Fibroblast of lung (primary cell): ENCODE data around the gene JAG2. TPM values are rescaled to one million over a fixed set of nuclear protein-coding genes. Genes with fewer than 3 reads are reported as not detected.

Experiments used
- DNase-seq, 2 donors: peaks; one replicate each; pipeline versions ENCODE4 v3.0.0 to v3.0.0-alpha.2; 2010; ENCODE audit warnings: low read depth in 2 of 2
- H2AFZ ChIP-seq: 2 replicates; pipeline ENCODE4 v1.5.1; 2012; ENCODE audit warnings: low read length, control low read depth, inconsistent platforms
- H3K27ac ChIP-seq: 2 replicates; pipeline ENCODE4 v1.5.1; 2011; ENCODE audit warnings: low read length, control low read depth; ENCODE audit not compliant: insufficient read depth
- H3K27me3 ChIP-seq: 2 replicates; pipeline ENCODE4 v1.5.1; 2011; ENCODE audit warnings: mild to moderate bottlenecking, low read length; ENCODE audit not compliant: control insufficient read depth, insufficient read depth
- H3K36me3 ChIP-seq: 2 replicates; pipeline ENCODE4 v1.5.1; 2011; ENCODE audit warnings: low read length; ENCODE audit not compliant: control insufficient read depth, insufficient read depth
- H3K4me1 ChIP-seq: 2 replicates; pipeline ENCODE4 v1.5.1; 2011; ENCODE audit warnings: low read length; ENCODE audit not compliant: control insufficient read depth, insufficient read depth; ENCODE audit errors: extremely low read depth
- H3K4me2 ChIP-seq: 2 replicates; pipeline ENCODE4 v1.5.1; 2011; ENCODE audit warnings: low read length, control low read depth; ENCODE audit not compliant: insufficient read depth; ENCODE audit errors: extremely low read depth
- H3K4me3 ChIP-seq, 4 experiments: fragments of 200-600 bp in 1 of 4; sonication (generic) in 1 of 4; replicated peaks in 1 of 4; 2 replicates each; pipeline ENCODE4 v1.5.1; 2011 to 2016; ENCODE audit warnings: low read length in 4 of 4, low read depth in 3 of 4, mild to moderate bottlenecking in 3 of 4, control low read depth in 2 of 4, inconsistent platforms in 1 of 4, mixed read lengths in 1 of 4; ENCODE audit not compliant: insufficient read depth in 1 of 4; ENCODE audit errors: control extremely low read depth in 1 of 4
- H3K79me2 ChIP-seq: 2 replicates; pipeline ENCODE4 v1.5.1; 2012; ENCODE audit warnings: mild to moderate bottlenecking, low read length, inconsistent platforms; ENCODE audit not compliant: control insufficient read depth, insufficient read depth
- H3K9ac ChIP-seq: 2 replicates; pipeline ENCODE4 v1.5.1; 2011; ENCODE audit warnings: mild to moderate bottlenecking, low read length, control low read depth; ENCODE audit not compliant: insufficient read depth
- H3K9me3 ChIP-seq: 2 replicates; pipeline ENCODE4 v1.5.1; 2012; ENCODE audit warnings: low read depth, low read length; ENCODE audit not compliant: control insufficient read depth, insufficient read depth
- H4K20me1 ChIP-seq: 2 replicates; pipeline ENCODE4 v1.5.1; 2011; ENCODE audit warnings: low read length; ENCODE audit not compliant: control insufficient read depth, insufficient read depth; ENCODE audit errors: extremely low read depth
- CTCF ChIP-seq, 2 donors: IDR thresholded peaks in 1 of 2; conservative IDR thresholded peaks in 1 of 2; 1 replicate in 1 of 2; 2 replicates in 1 of 2; pipeline ENCODE4 v1.5.1; 2011 to 2012; ENCODE audit warnings: low read length in 2 of 2, control low read depth in 1 of 2, inconsistent platforms in 1 of 2, low read depth in 1 of 2, mild to moderate bottlenecking in 1 of 2
- EZH2 ChIP-seq: IDR thresholded peaks from 2 replicates; pipeline ENCODE4 v1.5.1; 2012; ENCODE audit warnings: low read length, control low read depth, mild to moderate bottlenecking; ENCODE audit errors: missing control alignments
- polyA plus RNA-seq, 2 donors: library from polyadenylated mRNA; depleted of rRNA in 1 of 2; stranded (reverse) in 1 of 2; unstranded in 1 of 2; fragments of >200 nt; gene quantifications; 2 replicates each; pipeline ENCODE4 v1.2.1, GENCODE V29; 2011 to 2012; ENCODE audit warnings: missing spikeins in 1 of 2
- total RNA-seq: library from RNA; depleted of rRNA; stranded (reverse); fragments of >200 nt; gene quantifications from 2 replicates; pipeline ENCODE4 v1.2.1, GENCODE V29; 2014

Gene JAG2
- total and polyA plus RNA-seq, 2 donors (not counting 1 experiment from before 2014, with no cell fraction given): 0.51 to 1.8 TPM

- TF ChIP-seq CTCF (conservative IDR thresholded peaks at IDR 0.05 in 1 of 2, IDR thresholded peaks at IDR 0.05 in 1 of 2; ENCODE audit: low read depth in 1 of 2, low read length in 2 of 2): no peak
- no peak for TF ChIP-seq EZH2
- H3K27ac ChIP-seq: no peak overlapping the region
These were observed 63.4 kb downstream of the JAG2 start for GRCh38 chr14:105105158-105105557.

DNA sequence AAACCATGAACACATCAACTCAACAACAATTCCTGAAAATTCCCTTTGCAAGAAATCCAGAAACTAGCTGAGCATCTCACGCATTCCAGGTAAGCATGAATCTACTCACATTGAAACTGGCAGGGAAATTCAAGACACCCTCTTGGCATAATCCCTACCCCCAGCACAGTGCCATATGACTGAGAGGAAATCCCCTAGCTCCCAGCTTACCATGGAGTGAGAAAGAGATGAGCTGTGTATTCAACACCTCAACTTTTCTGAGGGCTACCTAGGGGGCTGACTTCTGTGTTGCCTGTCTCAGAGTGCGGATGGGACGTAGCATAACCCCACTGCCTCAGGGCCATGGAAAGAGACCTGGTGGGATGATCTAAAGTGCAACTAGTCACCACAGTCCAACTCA, 65.7 kb downstream of the JAG2 start:
- no peak for TF ChIP-seq CTCF (conservative IDR thresholded peaks at IDR 0.05 in 1 of 2, IDR thresholded peaks at IDR 0.05 in 1 of 2; ENCODE audit: low read depth in 1 of 2, low read length in 2 of 2)
- no peak for TF ChIP-seq EZH2
- H3K9me3 ChIP-seq: no peaks in the 10 kb centered on the region
- no peaks in the 10 kb centered on the region for H4K20me1 ChIP-seq
- H3K27me3 ChIP-seq: peaks cover 16% of the 10 kb centered on the region
- H3K4me1 ChIP-seq: no peaks in the 10 kb centered on the region
- H3K4me3 ChIP-seq: no peak overlapping the region
- H3K27ac ChIP-seq: no peak overlapping the region
- no peak overlapping the region for H3K4me2 ChIP-seq
- DNase-seq: no peak
- no peaks in the 10 kb centered on the region for H3K36me3 ChIP-seq
- H3K79me2 ChIP-seq: no peaks in the 10 kb centered on the region
- no peak overlapping the region for H3K9ac ChIP-seq
- H2AFZ ChIP-seq: no peak overlapping the region

More at GRCh38 chr14:105105158-105105557, 63.4 kb downstream of the JAG2 start:
- no peak for DNase-seq
- Histone ChIP-seq H3K4me3 (no peak overlapping the region), H3K27me3 (peaks cover 16% of the 10 kb centered on the region), H4K20me1 (no peaks in the 10 kb centered on the region), H3K9ac (no peak overlapping the region), H3K4me2 (no peak overlapping the region), H2AFZ (no peak overlapping the region), H3K36me3 (no peaks in the 10 kb centered on the region), H3K4me1 (no peaks in the 10 kb centered on the region), H3K9me3 (no peaks in the 10 kb centered on the region), H3K79me2 (no peaks in the 10 kb centered on the region)

GRCh38 chr14:105102361-105102870, 66.2 kb downstream of the JAG2 start:
- Histone ChIP-seq H3K4me1 (no peaks in the 10 kb centered on the region), H2AFZ (no peak overlapping the region), H3K9me3 (no peaks in the 10 kb centered on the region), H3K27ac (no peak overlapping the region), H3K4me2 (no peak overlapping the region), H3K4me3 (no peak overlapping the region), H4K20me1 (no peaks in the 10 kb centered on the region), H3K79me2 (no peaks in the 10 kb centered on the region), H3K36me3 (no peaks in the 10 kb centered on the region), H3K27me3 (peaks cover 16% of the 10 kb centered on the region), H3K9ac (no peak overlapping the region)
- no peak for DNase-seq
- TF ChIP-seq EZH2 (no peak), CTCF (conservative IDR thresholded peaks at IDR 0.05 in 1 of 2, IDR thresholded peaks at IDR 0.05 in 1 of 2; ENCODE audit: low read depth in 1 of 2, low read length in 2 of 2) (no peak)
